HG02798 (cell line): Measurements from ENCODE around the gene RIGI.
"Not testable (repeated sequence)": the region's sequence is repeated elsewhere in the genome, so short reads cannot be mapped to it uniquely, and the experiment has no call there.

Experiments
- ATAC-seq: cut with Tn5 transposase; IDR thresholded peaks from one replicate; pipeline ENCODE4 v1.9.1; 2021; ENCODE audit warnings: mild to moderate bottlenecking; ENCODE audit not compliant: unreplicated experiment, poor library complexity

The RIGI gene

DNA sequence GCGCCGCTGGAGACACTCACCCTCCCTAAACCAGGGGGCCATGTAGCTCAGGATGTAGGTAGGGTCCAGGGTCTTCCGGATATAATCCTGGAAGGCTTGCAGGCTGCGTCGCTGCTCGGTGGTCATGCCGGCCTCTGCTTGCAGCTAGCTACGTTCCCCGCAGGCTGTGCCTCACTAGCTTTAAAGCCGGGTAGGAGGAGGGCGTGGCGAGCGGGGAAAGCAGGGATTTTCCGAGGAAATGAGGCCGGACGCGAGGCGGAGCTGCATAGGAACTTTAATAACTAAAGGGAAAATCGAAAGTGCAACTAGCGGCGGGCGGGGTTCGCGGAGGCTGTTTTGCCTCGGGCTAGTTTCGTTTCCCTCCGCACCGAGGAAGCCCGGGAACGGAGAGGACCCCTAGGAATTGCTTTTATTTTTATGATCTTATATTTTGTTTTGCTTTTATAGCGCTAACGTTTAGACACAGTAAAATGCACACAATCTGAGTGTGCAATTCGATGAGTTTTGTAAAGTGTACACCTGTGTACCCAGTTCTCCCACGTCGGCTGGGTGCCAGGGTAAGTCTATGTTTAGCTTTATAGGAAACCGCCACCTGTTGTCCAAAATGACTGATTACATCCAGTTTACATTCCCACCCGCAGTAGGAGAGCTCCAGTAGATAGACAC lies at the start of gene RIGI:
Gene RIGI, minus strand, starts transcription at position 156 of the 666 bp plus-strand sequence. Its CDS starts 30 bp downstream, at position 126.
- ATAC-seq: peak; percentile 77

DNA sequence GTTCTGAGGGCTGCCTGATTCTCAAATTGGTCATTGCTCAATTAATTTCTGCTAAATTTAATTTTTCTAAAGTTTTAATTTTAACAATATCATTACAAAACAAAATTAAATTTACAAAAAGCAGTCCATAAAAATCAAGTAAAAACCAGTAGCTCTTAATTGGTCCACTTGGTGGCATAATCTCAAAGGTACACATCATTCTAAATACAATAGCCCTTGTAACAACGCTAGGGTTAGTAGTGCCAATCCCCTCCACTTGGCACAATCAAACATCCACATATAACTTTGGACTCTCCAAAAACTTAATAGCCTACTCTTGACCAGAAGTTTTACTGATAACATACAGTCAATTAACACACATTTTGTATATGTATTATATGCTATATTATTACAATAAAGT lies 48.9 kb upstream of the RIGI start:
- no peak for ATAC-seq

DNA sequence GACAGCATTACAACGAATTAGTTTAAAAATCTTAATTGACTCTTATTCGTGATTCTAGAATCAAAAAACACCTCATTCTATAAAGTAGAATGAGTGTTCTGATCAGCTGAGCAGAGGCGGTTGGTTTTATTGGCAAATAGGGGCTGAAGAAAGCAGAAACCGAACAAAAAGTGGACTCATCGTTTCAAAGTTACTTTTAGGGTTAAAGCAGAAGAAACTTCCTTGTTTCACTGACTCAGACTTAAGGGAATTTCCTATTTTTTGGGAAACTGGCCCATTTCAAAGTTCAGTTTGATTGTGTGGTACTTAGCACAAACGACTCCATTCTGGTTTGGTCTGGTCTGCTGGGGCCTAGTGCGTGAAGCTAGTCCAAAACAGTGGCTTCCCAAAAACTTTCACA lies 47.8 kb upstream of the RIGI start:
- no peak for ATAC-seq

DNA sequence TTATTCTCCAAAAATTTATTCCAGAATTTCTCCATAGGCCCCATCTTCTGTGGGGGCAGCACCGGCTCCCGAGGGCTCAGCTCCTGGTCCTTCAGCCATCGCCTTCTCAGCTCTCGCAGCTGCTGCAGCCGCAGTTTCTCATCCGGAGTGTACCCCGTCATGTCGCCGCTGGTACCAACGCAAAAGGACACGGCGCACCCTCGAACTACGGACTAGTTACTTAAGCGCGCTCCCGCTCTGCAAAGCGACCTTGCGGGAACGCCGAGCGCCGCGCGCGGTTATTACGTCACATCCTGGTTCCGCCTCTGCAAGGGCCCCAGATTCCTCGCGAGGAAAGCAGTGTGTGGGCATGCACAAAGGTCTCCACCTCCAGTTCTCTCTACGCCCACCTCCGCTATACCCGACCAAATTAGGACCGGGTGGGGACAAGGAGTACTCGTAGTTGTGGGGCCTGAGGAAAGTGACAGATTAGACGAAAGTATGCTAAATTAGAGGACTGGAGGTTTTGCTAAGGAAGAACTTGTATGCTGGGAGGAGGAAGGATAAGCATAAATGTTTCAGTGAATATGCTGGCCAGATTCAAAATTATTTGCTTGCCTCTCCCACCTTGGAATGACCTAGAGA lies 47.0 kb upstream of the RIGI start, which contains the start of gene NDUFB6:
Gene NDUFB6, minus strand, starts transcription at position 260 of the 624 bp plus-strand sequence. Its CDS starts 99 bp downstream, at position 161.
- ATAC-seq: peak; percentile 87

DNA sequence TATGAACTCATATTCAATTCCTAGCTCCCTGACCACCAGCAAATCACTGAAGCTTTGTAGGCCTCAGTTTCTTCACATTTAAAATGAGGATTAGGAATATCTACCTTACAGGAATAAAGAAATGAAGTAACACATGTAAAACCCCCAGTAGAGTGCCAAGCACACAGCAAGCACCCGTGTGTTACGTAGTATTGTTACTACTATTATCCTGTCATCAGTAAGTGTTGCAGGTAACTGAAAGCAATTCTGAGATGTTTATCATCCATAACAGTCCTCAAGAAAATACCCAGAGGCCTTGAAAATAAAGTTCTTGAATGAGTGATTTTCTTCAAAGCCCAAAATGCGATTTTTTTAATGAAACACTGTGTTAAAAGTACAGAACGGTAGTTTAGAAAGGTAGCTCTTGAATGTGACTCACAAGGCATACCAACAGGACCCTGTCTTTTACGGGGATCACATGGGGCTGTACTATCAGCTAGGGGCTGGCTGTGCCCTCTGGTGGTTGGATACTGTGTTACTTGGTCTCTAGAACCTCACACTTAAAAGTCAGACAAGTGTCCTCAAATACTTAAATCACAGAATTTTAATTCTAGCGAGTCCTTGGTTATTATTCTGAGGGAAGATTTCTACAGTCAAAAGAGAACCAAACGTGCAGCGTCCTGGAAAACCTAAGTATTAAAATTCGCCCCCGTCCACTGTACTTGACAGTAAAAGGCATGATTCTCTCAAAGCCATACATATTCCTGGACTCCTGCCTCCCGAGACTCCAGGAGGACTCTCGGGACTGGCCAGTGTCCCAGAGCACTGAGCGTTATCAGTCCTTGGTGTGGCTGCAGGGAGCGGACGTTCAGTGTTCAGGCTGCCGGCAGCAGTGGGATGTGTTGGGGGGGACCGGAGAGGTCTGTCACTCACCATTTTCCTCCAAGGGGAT lies 46.2 kb upstream of the RIGI start:
- peak; percentile 89 for ATAC-seq

DNA sequence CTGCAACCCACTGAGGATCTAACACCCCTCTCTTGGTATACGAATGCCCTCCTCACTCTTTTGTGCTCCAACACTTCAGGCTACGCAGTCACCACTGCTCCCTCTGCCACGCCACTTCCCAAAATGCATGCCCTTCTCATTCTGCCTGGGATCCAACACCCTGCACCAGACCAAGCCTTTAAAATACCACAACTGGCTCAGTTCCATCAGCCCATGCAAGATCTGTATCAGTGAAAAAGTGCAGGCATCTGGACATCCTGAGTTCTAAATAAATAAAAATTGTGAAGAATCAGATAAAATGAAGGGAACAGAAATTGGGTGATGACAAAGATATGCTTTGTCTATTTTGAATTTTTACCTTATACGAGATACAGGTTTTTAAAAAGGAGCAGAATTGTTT lies 44.3 kb upstream of the RIGI start:
- ATAC-seq: no peak

DNA sequence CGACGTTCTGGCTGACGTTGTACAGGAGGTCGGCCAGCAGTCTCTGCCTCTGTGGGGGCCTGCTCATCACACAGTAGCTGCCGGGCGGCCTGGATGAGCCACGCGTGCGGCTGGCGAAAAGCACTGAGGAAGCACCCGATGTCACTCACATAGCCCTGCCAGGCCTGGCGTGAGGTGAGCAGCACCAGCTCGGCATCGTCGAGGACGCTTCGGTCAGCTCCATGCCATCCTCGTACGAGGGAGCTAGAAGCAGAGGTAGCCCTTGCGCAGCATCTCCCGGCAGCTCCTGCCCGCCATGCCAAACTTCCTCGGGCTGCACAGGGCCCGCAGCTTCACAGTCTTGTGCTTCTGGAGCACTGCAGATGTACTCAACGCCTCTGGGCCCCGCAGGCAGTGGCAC lies 40.8 kb upstream of the RIGI start:
- no peak for ATAC-seq

DNA sequence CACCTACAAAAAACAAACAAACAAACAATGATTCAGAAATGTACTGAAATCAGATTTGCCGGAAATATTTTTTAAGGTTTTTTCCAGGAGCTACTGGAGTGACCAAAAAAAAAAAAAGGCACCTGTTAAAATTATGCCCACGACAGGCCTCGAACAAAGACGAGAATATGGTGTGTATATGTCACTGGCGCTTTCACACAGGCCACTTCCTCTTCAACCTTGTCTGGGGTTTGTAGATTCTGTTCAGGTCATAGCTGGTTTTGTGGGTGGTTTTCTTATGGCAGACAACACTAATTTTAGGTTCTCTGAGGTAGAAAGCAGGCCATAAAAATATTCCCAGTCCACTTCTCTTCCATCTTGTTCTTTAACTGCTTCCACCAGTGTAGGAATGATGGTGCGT lies 40.0 kb upstream of the RIGI start:
- ATAC-seq: no peak

DNA sequence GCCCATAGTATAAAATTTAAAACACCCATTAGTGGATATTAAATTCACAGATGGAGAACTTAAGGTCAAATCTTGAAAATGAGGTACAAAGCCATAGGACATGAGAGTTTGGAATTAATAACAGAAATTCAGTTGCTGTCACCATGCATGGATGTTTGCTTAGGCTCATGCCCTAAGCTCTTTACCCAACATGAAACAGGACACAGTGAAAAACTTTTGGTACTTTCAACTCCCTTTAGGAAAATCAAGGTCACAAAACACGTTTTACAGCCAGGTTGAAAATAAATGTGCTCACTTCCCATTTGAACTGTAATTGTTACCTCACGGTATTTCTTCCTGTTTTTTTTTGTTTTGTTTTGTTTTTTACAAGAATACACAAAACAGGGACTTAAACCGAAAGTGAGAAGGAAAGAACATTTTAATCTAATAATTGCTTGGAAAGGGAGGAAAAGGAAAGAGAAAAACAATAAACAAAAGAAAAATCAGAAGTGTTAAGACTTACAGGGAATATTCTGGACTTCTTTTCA lies 32.5 kb upstream of the RIGI start:
- ATAC-seq: no peak

DNA sequence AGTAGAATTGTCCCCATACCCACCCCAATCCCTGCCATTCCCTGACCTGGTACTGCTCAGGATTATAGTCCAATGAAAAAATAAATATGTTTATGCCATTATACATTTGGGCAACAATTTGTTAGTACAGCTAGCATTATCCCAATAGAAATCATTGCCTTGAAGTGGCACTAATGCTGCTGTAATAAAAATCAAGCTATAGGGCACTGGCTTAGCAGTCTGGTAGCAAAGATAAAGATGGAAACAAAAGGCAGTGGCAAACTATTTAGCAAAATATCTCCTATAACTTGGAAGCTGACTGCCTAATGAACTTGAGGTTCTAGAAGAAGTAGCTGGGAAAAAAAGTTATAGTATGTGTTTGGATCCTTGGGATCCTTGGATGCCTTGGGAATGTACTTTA lies 28.6 kb upstream of the RIGI start:
- no peak for ATAC-seq

DNA sequence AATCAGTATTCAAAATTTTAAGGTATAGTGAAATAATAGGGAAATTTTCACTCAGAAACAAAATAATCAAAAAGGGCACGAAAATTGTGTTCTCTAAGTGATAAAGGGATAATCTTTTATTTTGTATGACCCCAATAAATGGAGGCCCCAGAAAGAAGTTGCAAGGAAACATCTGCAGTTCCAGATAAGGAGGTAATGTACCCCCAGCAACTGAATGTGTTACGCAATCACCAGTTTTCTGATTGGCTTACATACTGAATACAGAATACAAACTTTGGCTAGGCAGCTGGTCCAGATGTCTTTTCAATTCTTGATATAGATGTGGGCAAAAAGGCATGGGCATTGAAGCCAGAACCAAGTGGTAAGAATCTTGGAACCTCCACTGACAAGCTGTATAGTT lies 28.1 kb upstream of the RIGI start:
- no peak for ATAC-seq

DNA sequence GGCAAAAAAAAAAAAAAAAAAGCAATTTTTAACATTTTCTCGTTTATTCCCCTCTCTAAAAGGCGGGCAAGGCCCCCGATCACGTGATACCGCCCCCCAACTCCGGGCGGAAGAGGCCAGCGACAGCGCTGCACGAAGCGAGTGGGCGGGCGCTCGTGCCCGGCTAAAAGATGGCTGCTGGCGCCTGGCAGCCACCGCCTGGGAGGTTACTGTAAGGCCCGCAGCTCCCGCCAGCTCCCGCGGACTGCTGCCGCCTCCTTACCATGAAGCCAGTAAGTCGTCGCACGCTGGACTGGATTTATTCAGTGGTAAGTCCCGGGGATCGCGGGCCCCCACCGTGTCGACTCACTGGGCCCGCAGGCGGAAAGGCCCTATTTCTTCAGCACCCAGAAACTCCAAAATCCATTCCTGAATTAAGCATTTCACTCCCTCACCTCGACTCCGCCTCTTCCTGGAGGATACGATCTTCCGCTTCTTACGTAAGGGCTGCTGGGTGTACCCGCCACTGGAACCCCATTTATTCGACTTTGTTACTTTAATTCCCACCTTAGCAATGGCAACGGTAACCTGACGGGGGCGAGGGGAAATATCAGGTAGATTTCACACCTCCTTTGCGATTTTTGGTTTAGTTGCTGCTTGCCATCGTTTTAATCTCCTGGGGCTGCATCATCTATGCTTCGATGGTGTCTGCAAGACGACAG lies 26.3 kb upstream of the RIGI start, which contains the start of the genes SMIM27 and TOPORS:
Gene SMIM27, plus strand, starts transcription at position 156 of the 701 bp plus-strand sequence. Its CDS starts 108 bp downstream, at position 264.
Gene TOPORS, minus strand, starts transcription at position 415 of the 701 bp plus-strand sequence. Its CDS starts 150 bp downstream, at position 265.
- peak; percentile 82 for ATAC-seq

DNA sequence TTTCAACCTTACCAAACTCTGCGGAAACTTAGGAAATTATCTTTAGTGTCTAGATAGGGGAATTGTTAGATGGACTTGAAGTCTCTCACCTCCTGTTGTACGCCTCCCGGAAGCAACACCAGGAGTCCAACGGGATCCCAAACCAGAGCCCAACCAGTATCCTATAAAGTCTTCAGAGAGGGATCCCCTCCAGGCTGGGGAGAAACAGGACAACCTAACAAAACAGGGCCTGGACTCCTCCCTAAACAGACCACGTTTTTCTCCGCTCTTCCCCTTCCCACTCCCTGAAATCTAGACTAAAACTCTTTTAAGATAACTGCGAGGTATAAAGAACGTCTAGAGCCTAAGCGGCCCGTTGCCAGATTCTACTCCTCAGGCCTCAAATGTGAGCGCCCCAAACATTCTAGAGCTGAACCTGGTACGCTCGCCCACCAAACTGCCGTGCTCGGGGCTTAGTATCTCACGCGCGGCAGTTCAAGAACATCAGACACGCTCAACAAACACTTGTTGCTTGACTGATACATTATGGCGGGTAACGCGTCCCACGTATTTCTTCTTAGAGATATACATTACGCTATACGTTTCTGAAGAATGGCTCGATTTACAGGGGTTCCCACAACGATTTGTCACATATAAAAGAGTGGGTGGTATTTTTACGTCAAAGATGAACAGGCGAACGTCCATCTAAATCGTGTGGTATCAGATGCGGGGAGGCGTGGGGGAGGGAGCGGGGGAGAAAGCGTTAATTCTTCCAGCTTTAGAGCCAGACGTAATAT lies 25.5 kb upstream of the RIGI start:
- no peak for ATAC-seq

DNA sequence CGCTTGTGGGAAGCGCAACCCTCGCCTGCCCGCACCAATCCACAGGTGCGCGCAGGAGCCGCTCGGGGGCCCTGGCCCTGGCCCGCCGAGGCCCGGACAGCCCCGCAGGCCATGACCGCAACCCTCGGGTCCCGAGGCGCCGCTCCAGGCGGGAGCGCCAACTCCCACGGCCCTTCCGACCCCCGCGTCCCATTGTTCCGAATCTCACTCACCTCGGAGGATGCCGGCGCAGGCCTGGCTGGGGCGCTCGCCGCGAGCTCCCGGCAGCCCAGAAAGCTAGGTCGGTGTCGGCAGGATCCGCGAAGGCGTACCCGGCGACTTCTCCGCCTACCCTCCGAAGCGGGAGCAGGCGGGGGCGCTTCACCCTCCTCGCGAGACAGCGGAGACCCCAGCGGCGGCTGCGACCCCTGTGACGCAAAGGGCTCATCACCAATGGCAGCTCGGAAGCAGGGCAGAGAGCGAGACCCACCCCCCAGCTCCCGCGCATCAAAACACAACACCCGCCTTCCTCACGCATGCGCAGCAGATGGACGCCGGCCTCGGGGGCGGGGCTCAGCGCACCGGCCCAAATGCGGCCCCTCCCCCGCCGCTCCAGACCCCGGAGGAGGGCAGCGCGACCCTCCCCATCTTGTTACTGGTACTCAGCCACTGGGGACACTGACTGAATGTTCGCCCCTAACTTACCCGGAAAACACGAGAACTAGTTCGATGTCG lies 24.7 kb upstream of the RIGI start:
- peak; percentile 70 for ATAC-seq

DNA sequence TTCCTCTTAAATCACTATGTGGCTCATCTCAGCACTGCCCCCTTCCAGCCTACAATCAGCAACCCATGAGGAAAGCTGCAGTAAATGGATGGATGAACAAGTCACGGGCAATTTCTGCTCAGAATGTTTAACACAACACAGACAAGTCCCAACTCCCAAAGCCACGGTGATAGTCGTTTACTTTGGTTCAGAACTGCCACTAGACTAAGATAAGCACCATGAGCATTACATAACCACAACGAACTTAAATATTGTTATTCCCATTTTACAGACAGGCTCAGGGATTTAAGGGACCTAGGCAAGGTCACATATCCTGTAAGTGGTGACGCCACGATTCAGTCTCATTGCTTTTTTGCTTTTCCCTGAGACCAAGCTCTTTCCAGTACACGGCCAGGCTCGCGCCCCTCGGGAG lies 24.2 kb upstream of the RIGI start:
- ATAC-seq: no peak

DNA sequence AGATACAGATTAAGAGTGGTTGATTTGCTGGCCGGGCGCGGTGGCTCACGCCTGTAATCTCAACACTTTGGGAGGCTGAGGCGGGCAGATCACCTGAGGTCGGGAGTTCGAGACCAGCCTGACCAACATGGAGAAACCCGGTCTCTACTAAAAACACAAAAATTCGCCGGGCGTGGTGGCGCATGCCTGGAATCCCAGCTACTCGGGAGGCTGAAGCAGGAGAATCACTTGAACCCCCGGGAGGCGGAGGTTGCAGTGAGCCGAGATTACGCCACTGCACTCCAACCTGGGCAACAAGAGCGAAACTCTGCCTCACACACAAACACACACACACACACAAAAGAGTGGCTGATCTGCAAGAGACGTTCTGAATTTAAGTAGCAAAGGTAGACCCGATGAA lies 22.2 kb upstream of the RIGI start:
- ATAC-seq: not testable (repeated sequence)

DNA sequence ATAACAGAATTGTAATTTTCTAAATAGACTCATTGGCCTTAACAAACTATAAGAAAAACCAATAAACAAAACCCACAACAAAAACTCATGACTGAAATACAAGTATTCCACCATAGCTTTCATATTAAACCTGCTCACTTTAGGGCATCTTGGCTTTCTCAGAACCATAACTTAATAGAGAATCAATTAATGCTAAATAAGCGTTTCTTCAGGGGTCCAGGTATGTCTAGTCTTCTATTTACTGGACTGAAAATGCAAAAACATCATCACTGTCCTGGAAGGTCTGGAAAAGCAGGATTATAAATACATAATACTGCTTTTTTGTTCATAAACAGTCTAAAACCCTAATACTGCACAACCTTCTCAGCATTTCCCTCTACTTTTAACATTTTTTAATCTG lies 19.9 kb upstream of the RIGI start:
- no peak for ATAC-seq

DNA sequence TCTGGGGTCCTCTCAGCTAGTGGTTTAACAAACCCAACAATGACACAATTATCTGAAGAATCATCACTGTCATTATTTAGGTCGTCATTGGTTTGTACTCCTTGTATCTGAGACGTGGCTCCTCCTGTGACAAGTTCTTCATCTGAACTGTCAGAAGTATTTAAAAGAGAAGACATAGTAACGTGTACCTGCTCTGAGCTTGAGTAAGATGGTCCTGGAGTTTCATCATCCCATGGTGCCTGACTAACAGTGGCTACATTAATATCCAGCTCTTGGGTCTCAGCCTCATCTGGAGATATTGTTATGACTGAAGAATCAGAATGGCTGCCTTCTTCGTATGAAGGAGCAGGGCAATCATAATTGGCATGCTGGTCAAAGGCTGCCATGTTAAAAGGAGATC lies 17.1 kb upstream of the RIGI start:
- ATAC-seq: no peak

DNA sequence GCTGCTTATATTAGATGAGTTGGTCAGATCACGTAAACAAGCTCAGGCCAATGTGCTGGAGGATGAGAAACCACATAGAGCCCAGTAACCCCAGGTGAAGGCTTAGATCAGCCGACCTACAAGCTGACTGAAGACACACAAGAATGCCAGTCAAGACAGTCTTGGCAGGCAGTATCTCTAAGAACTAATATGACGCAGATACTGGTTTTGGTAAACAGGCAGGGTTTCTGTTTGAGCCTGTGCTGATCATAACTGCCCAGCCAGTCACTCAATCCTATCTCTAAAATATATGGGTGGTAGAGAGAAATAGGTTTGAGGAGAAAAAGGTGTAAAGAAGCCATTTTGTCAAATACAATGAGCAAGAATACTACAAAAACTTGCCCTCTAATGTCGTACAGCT lies 7.8 kb upstream of the RIGI start:
- ATAC-seq: no peak
